ENCODE measurements around the gene PRDM15. TPM values are rescaled to one million over a fixed set of nuclear protein-coding genes. Genes with fewer than 3 reads are reported as not detected.

PRDM15 gene
- total and polyA plus RNA-seq, 7 experiments from 2014 or later: 1.3 to 20.1 (median 15.1) TPM

DNA sequence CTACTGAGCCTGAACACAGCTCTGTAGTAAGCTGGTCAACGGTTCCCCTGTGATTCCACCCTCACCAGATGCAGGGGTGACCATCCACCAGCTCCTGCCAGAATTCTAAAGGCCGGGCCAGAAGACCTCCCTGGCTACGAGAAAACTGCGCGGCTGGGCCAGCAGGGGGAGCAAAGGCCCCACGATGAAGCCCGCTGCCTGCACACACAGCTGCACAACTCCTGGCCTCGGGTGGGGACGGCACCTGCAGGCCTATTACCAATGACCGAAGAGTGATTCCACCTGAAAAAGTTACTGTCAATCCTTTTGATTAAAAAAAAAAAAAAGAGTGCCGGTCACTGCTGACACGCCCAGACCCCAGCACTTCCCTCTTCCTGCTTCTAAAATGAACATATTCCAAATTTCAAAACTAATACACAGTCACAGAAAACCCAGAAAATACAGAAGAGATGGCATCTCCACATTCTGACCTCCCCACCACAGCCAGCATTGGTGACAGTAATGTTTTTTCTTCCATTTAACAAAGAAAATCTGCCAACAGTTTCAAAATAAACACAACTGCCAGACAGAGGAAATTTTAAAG is 62.5 kb downstream of the PRDM15 start:
- no peaks in the 10 kb centered on the region for H3K4me1 ChIP-seq (ENCODE audit: control insufficient read depth in 2 of 2, insufficient read depth in 2 of 2, low read length in 2 of 2)
- no peaks in the 10 kb centered on the region for H3K9me3 ChIP-seq (ENCODE audit: control insufficient read depth in 2 of 3, low read length in 3 of 3)
- no peak overlapping the region for H3K27ac ChIP-seq (ENCODE audit: low read depth, low read length)
- H3K9me3 Mint-ChIP-seq: no peaks in the 10 kb centered on the region
- H3K4me3 ChIP-seq (ENCODE audit: low read length): no peak overlapping the region
- ATAC-seq (peak; percentile 81), DNase-seq (peak; percentile 19 to 62 (median 47))
- peaks cover 0 to 11% (median 10%) of the 10 kb centered on the region in 7 donors for H3K4me1 Mint-ChIP-seq
- no peaks in the 10 kb centered on the region for H3K27me3 ChIP-seq (ENCODE audit: control insufficient read depth in 2 of 2, insufficient read depth in 2 of 2, low read length in 2 of 2)
- intact Hi-C loops (cut with micrococcal nuclease): loop anchor here (1.0 to 2.0 kb wide), 5 partner anchors 80 to 301 kb away; no protein-coding TSS in a partner anchor
- peak overlapping the region in 7 of 9 donors; percentile 1 to 76 (median 35) for H3K27ac Mint-ChIP-seq
- CTCF ChIA-PET: interaction anchor here (0.6 to 3.4 kb wide), 14 partner anchors 9 to 533 kb away, joined by 3 to 58 read pairs (median 4); no protein-coding TSS in a partner anchor
- peaks cover 0 to 54% (median 4%) of the 10 kb centered on the region in 3 experiments for H3K36me3 ChIP-seq (ENCODE audit: control insufficient read depth in 2 of 3, insufficient read depth in 3 of 3, low read length in 3 of 3)
- no peaks in the 10 kb centered on the region for H3K27me3 Mint-ChIP-seq
- no peak overlapping the region for H3K4me3 Mint-ChIP-seq
- POLR2A ChIA-PET: interaction anchor here (1.0 to 1.4 kb wide), 2 partner anchors 291 to 292 kb away, joined by 3 to 4 read pairs; no protein-coding TSS in a partner anchor
- H3K36me3 Mint-ChIP-seq: peaks cover 0 to 29% (median 9%) of the 10 kb centered on the region in 5 donors

DNA sequence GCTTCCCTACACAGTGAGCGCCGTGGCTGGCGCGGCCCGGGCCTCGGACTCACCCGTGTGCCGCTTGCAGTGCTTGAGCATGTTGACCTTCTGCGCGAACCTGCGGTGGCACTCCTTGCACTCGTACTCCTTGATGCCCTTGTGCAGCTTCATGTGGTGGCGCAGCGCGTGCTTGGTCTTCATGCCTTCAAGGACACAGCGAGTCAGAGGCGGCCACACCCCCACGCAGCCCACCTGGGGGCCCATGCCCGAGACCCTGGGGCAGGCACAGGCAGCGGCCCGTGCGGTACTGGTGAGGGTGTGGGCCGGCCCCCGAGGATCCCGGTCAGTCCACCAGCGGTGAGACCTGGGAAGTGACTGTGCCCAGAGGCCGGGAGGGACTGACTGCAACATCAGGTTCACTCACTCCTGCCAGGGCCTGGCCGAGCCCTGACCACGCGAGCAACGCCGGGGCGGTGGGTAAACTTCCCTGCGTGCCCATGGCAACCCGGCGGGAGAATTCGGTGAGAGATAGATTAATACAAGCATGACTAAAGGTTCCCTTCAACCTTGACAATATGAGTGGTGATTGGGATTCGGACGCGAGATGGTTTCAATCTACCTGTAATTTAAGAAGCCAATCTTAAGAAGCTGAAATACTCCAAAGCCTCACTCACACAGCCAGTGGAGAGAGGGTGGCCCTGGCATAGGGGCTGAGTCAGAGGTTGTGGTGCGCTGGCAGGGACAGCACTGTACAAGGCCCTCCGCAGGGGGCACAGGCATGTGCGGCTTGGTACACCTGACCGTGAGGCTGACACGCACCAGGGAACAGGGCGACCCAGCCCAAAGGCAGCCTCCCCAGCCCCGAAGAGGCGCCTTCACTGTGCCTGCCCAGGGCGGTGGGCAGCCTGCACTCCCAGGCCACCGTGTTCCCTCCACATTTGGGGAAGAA is 63.2 kb downstream of the PRDM15 start:
- no peaks in the 10 kb centered on the region for H3K9me3 Mint-ChIP-seq
- peaks cover 2 to 31% (median 9%) of the 10 kb centered on the region in 5 donors for H3K36me3 Mint-ChIP-seq
- no peak overlapping the region for H3K4me3 Mint-ChIP-seq
- Histone ChIP-seq H3K27ac (ENCODE audit: low read depth, low read length) (no peak overlapping the region), H3K36me3 (ENCODE audit: control insufficient read depth in 2 of 3, insufficient read depth in 3 of 3, low read length in 3 of 3) (peaks cover 0 to 47% (median 4%) of the 10 kb centered on the region in 3 experiments), H3K4me1 (ENCODE audit: control insufficient read depth in 2 of 2, insufficient read depth in 2 of 2, low read length in 2 of 2) (no peaks in the 10 kb centered on the region), H3K4me3 (ENCODE audit: low read length) (no peak overlapping the region), H3K9me3 (ENCODE audit: control insufficient read depth in 2 of 3, low read length in 3 of 3) (no peaks in the 10 kb centered on the region), H3K27me3 (ENCODE audit: control insufficient read depth in 2 of 2, insufficient read depth in 2 of 2, low read length in 2 of 2) (no peaks in the 10 kb centered on the region)
- intact Hi-C loops (cut with micrococcal nuclease): loop anchor here (1.0 to 2.0 kb wide), 5 partner anchors 81 to 301 kb away; no protein-coding TSS in a partner anchor
- POLR2A ChIA-PET: interaction anchor here (1.0 to 1.4 kb wide), 2 partner anchors 292 to 293 kb away, joined by 3 to 4 read pairs; no protein-coding TSS in a partner anchor
- H3K27ac Mint-ChIP-seq: no peak overlapping the region
- H3K27me3 Mint-ChIP-seq: no peaks in the 10 kb centered on the region
- CTCF ChIA-PET: interaction anchor here (0.6 to 3.4 kb wide), 12 partner anchors 9 to 532 kb away, joined by 3 to 58 read pairs (median 3); no protein-coding TSS in a partner anchor
- ATAC-seq: no peak
- peaks cover 0 to 11% (median 10%) of the 10 kb centered on the region in 7 donors for H3K4me1 Mint-ChIP-seq
- DNase-seq: no peak

DNA sequence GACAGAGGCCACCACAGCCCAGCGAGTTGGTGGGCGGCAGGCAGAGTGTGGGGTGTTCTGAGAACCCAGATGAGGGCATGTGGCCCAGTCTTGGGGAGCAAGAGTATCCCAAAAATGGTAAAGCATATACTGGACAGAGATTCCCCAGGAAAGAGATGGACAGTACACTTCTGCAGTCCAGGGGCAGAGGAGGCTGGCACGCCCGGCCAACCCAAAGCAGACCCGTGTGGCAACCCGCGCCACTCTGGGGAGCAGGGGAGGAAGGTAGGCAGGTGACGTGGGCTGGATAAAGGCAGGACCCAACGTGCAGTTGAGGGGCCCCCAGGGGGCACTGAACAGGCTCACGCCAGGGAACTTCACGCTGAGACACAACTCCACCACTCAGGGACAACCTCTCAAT is 65.9 kb downstream of the PRDM15 start:
- Histone ChIP-seq H3K9me3 (ENCODE audit: control insufficient read depth in 2 of 3, low read length in 3 of 3) (no peaks in the 10 kb centered on the region), H3K36me3 (ENCODE audit: control insufficient read depth in 2 of 3, insufficient read depth in 3 of 3, low read length in 3 of 3) (peaks cover 4 to 59% (median 4%) of the 10 kb centered on the region in 3 experiments), H3K4me1 (ENCODE audit: control insufficient read depth in 2 of 2, insufficient read depth in 2 of 2, low read length in 2 of 2) (no peaks in the 10 kb centered on the region), H3K4me3 (ENCODE audit: low read length) (no peak overlapping the region), H3K27me3 (ENCODE audit: control insufficient read depth in 2 of 2, insufficient read depth in 2 of 2, low read length in 2 of 2) (no peaks in the 10 kb centered on the region), H3K27ac (ENCODE audit: low read depth, low read length) (no peak overlapping the region)
- H3K27ac Mint-ChIP-seq: no peak overlapping the region
- intact Hi-C loops (cut with micrococcal nuclease): no loop called here
- ATAC-seq (no peak), DNase-seq (no peak)
- no peak overlapping the region for H3K4me3 Mint-ChIP-seq
- ChIA-PET POLR2A (no interaction called here), CTCF (no interaction called here)
- H3K9me3 Mint-ChIP-seq: no peaks in the 10 kb centered on the region
- H3K36me3 Mint-ChIP-seq: peaks cover 5 to 40% (median 9%) of the 10 kb centered on the region in 5 donors
- H3K27me3 Mint-ChIP-seq: no peaks in the 10 kb centered on the region
- H3K4me1 Mint-ChIP-seq: peaks cover 0 to 11% (median 10%) of the 10 kb centered on the region in 7 donors

DNA sequence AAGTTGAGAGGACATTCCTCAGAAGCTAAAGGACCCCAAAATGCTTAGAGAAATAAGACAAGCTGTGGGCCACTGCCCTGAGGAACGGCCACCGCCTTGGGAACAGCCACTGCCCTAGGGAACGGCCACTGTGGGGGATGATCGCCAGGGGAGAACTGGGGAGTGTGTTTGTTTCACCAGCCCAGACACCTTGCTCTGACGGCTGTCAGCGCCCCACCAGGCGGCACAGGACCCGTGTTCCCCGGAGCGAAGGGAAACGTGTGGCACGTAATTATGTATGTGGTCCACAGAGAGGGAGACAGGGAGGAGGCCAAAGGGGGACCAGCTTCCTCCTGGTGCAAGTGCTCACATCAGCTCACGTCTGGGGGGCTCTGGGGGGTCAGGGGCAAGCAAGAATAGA is 66.5 kb downstream of the PRDM15 start:
- Histone ChIP-seq H3K4me3 (ENCODE audit: low read length) (no peak overlapping the region), H3K4me1 (ENCODE audit: control insufficient read depth in 2 of 2, insufficient read depth in 2 of 2, low read length in 2 of 2) (no peaks in the 10 kb centered on the region), H3K36me3 (ENCODE audit: control insufficient read depth in 2 of 3, insufficient read depth in 3 of 3, low read length in 3 of 3) (peaks cover 4 to 62% (median 4%) of the 10 kb centered on the region in 3 experiments), H3K27ac (ENCODE audit: low read depth, low read length) (no peak overlapping the region), H3K27me3 (ENCODE audit: control insufficient read depth in 2 of 2, insufficient read depth in 2 of 2, low read length in 2 of 2) (no peaks in the 10 kb centered on the region), H3K9me3 (ENCODE audit: control insufficient read depth in 2 of 3, low read length in 3 of 3) (no peaks in the 10 kb centered on the region)
- ATAC-seq: no peak
- intact Hi-C loops (cut with micrococcal nuclease): no loop called here
- no peaks in the 10 kb centered on the region for H3K27me3 Mint-ChIP-seq
- peaks cover 6 to 46% (median 9%) of the 10 kb centered on the region in 5 donors for H3K36me3 Mint-ChIP-seq
- H3K4me3 Mint-ChIP-seq: no peak overlapping the region
- H3K9me3 Mint-ChIP-seq: no peaks in the 10 kb centered on the region
- peaks cover 0 to 11% (median 10%) of the 10 kb centered on the region in 7 donors for H3K4me1 Mint-ChIP-seq
- H3K27ac Mint-ChIP-seq: no peak overlapping the region
- ChIA-PET CTCF (no interaction called here), POLR2A (no interaction called here)
- no peak for DNase-seq

DNA sequence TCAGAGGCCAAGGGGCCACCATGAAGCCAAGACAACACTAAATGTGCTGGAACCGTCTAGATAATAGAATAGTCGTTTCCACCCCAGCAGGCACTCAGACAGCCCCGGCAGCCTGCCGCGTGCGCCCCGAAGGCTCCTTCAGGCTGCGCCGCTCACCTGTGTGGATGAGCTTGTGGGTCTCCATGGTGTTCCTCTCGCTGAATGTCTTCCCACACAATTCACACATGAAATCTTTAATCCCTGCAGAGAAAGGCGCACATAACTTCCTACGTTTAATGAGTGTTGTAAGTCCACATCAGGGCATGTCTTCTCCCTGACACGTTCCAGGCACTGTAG is 68.6 kb downstream of the PRDM15 start:
- H3K4me1 ChIP-seq (ENCODE audit: control insufficient read depth in 2 of 2, insufficient read depth in 2 of 2, low read length in 2 of 2): no peaks in the 10 kb centered on the region
- H3K4me3 ChIP-seq (ENCODE audit: low read length): no peak overlapping the region
- Mint-ChIP-seq H3K27ac (peak overlapping the region in 1 of 9 donors; percentile 30), H3K27me3 (no peaks in the 10 kb centered on the region), H3K4me1 (peaks cover 0 to 4% (median 0%) of the 10 kb centered on the region in 7 donors), H3K4me3 (no peak overlapping the region), H3K36me3 (peaks cover 6 to 61% (median 19%) of the 10 kb centered on the region in 5 donors), H3K9me3 (peaks cover 0 to 13% (median 0%) of the 10 kb centered on the region in 11 donors)
- ATAC-seq (no peak), DNase-seq (no peak)
- intact Hi-C loops (cut with micrococcal nuclease): no loop called here
- no peak overlapping the region for H3K27ac ChIP-seq (ENCODE audit: low read depth, low read length)
- ChIA-PET POLR2A (no interaction called here), CTCF (interaction anchor here (1.3 kb wide), 1 partner anchor 302 kb away, joined by 3 read pairs; no protein-coding TSS in a partner anchor)
- H3K9me3 ChIP-seq (ENCODE audit: control insufficient read depth in 2 of 3, low read length in 3 of 3): no peaks in the 10 kb centered on the region
- no peaks in the 10 kb centered on the region for H3K27me3 ChIP-seq (ENCODE audit: control insufficient read depth in 2 of 2, insufficient read depth in 2 of 2, low read length in 2 of 2)
- peaks cover 4 to 58% (median 4%) of the 10 kb centered on the region in 3 experiments for H3K36me3 ChIP-seq (ENCODE audit: control insufficient read depth in 2 of 3, insufficient read depth in 3 of 3, low read length in 3 of 3)

DNA sequence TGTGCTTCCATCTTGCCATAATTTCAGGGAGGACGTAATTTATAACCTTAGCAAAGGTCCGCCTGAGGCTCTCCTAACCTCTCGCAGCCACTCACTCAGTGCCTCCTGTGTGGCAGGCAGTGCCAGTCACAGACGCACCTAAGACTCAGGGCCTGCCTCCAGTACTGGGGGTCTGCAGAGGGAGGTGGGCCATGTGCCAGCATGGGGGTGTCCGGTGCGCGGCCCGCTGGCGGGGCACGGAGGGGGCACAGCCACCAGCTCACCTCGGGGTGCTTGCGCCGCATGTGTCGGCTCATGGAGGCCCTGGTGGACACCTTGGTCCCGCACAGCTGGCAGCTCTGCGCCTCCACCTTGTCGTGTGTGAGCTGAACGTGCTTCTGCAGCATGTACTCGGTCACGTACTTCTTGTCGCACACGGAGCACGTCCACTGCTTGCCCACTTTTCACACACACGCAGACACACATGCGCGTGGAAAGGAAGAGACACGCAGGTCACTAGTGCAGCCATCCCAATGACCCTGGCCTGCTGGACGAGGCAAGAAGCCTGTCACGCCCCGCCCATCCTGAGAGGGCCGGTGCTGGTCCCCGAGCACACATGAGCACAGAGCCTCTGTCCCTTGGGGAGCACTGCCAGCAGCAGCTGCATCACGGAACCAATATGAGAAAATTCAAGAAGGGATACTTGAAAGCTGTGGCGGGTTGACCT is 69.1 kb downstream of the PRDM15 start:
- H3K36me3 Mint-ChIP-seq: peaks cover 6 to 62% (median 21%) of the 10 kb centered on the region in 5 donors
- peaks cover under 1 to 53% (median 4%) of the 10 kb centered on the region in 3 experiments for H3K36me3 ChIP-seq (ENCODE audit: control insufficient read depth in 2 of 3, insufficient read depth in 3 of 3, low read length in 3 of 3)

More for the DNA sequence above, 69.1 kb downstream of the PRDM15 start:
- H3K27ac Mint-ChIP-seq: no peak overlapping the region
- peaks cover 0 to 4% (median 0%) of the 10 kb centered on the region in 7 donors for H3K4me1 Mint-ChIP-seq
- DNase-seq: no peak
- Histone ChIP-seq H3K4me3 (ENCODE audit: low read length) (no peak overlapping the region), H3K27me3 (ENCODE audit: control insufficient read depth in 2 of 2, insufficient read depth in 2 of 2, low read length in 2 of 2) (no peaks in the 10 kb centered on the region), H3K27ac (ENCODE audit: low read depth, low read length) (no peak overlapping the region), H3K9me3 (ENCODE audit: control insufficient read depth in 2 of 3, low read length in 3 of 3) (no peaks in the 10 kb centered on the region), H3K4me1 (ENCODE audit: control insufficient read depth in 2 of 2, insufficient read depth in 2 of 2, low read length in 2 of 2) (no peaks in the 10 kb centered on the region)
- no peak for ATAC-seq
- intact Hi-C loops (cut with micrococcal nuclease): no loop called here
- CTCF ChIA-PET: no interaction called here
- POLR2A ChIA-PET: no interaction called here
- H3K9me3 Mint-ChIP-seq: peaks cover 0 to 15% (median 0%) of the 10 kb centered on the region in 11 donors
- H3K27me3 Mint-ChIP-seq: no peaks in the 10 kb centered on the region
- H3K4me3 Mint-ChIP-seq: no peak overlapping the region
